ENCODE results near the gene TUBG1.
A peak's percentile ranks its signal among the peaks of the same experiment; 100 is the strongest.
"Not testable (repeated sequence)": the region's sequence is repeated elsewhere in the genome, so short reads cannot be mapped to it uniquely, and the experiment has no call there.

The TUBG1 gene

DNA sequence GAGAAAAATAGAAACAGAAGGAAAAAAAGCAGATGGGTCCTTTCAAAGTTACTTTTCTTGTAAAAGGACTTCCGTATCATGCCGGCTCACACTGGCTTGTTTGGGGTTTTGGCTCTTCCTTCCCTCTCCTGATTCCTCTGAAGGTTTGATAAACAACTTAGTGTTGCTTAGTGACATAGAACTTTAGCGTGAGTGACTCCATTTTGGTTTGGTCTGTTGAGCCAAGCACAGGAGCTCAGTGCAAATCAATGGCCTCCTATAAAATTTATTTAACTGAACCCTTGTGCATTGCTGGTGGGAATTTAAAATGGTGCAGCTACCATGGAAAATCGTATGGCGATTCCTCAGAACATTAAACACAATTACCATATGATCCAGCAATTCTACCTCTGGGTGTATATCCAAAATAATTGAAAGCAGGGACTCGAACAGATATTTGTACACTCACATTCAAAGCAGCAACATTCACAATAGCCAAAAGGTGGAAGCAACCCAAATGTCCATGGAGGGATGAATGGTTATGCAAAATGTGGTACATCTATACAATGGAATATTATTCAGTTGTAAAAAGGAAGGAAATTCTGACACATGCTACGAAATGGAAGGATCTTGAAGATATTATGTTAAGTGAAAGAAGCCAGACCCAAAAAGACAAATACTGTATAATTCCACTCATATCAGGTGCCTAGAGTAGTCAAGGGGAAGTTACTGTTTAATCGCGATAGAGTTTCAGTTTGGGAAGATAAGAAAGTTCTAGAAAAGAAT, 48.5 kb downstream of the TUBG1 start:
- H2AFZ ChIP-seq (ENCODE audit: low read length) = no peak overlapping the region
- H3K27ac ChIP-seq (ENCODE audit: low read length) = no peak overlapping the region; the same call in 1 of the 2 replicates
- H3K9ac ChIP-seq (ENCODE audit: low read length) = no peak overlapping the region
- H3K27me3 ChIP-seq (replicated peaks; ENCODE audit: insufficient read depth, low read length) = no peaks in the 10 kb centered on the region
- peaks cover 25% of the 10 kb centered on the region for H3F3A ChIP-seq (ENCODE audit: insufficient read depth, low read length)
- no peak for DNase-seq
- TF ChIP-seq EZH2phosphoT487 (IDR thresholded peaks at IDR 0.05; ENCODE audit: low read length) = no peak
- TF ChIP-seq, protein P1, sequence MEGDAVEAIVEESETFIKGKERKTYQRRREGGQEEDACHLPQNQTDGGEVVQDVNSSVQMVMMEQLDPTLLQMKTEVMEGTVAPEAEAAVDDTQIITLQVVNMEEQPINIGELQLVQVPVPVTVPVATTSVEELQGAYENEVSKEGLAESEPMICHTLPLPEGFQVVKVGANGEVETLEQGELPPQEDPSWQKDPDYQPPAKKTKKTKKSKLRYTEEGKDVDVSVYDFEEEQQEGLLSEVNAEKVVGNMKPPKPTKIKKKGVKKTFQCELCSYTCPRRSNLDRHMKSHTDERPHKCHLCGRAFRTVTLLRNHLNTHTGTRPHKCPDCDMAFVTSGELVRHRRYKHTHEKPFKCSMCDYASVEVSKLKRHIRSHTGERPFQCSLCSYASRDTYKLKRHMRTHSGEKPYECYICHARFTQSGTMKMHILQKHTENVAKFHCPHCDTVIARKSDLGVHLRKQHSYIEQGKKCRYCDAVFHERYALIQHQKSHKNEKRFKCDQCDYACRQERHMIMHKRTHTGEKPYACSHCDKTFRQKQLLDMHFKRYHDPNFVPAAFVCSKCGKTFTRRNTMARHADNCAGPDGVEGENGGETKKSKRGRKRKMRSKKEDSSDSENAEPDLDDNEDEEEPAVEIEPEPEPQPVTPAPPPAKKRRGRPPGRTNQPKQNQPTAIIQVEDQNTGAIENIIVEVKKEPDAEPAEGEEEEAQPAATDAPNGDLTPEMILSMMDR (IDR thresholded peaks at IDR 0.05; ENCODE audit: low read length) = no peak
- no peak for TF ChIP-seq EZH2 (optimal IDR thresholded peaks at IDR 0.05; ENCODE audit: low read depth, low read length)
- no peak overlapping the region for H3K4me2 ChIP-seq (ENCODE audit: low read depth, low read length)
- peaks cover 23% of the 10 kb centered on the region for H3K4me1 ChIP-seq (ENCODE audit: low read length)
- no peak overlapping the region for H3K4me3 ChIP-seq (ENCODE audit: low read length)
- H4K20me1 ChIP-seq (ENCODE audit: insufficient read depth, low read length) = no peaks in the 10 kb centered on the region
- H3K9me3 ChIP-seq (replicated peaks; ENCODE audit: insufficient read depth, low read length) = no peaks in the 10 kb centered on the region
- no peaks in the 10 kb centered on the region for H3K36me3 ChIP-seq (replicated peaks; ENCODE audit: insufficient read depth, low read length)
- H3K79me2 ChIP-seq (ENCODE audit: low read length) = peaks cover 11% of the 10 kb centered on the region
- no peaks in the 10 kb centered on the region for H3K9me2 ChIP-seq (replicated peaks; ENCODE audit: insufficient read depth, low read length)

DNA sequence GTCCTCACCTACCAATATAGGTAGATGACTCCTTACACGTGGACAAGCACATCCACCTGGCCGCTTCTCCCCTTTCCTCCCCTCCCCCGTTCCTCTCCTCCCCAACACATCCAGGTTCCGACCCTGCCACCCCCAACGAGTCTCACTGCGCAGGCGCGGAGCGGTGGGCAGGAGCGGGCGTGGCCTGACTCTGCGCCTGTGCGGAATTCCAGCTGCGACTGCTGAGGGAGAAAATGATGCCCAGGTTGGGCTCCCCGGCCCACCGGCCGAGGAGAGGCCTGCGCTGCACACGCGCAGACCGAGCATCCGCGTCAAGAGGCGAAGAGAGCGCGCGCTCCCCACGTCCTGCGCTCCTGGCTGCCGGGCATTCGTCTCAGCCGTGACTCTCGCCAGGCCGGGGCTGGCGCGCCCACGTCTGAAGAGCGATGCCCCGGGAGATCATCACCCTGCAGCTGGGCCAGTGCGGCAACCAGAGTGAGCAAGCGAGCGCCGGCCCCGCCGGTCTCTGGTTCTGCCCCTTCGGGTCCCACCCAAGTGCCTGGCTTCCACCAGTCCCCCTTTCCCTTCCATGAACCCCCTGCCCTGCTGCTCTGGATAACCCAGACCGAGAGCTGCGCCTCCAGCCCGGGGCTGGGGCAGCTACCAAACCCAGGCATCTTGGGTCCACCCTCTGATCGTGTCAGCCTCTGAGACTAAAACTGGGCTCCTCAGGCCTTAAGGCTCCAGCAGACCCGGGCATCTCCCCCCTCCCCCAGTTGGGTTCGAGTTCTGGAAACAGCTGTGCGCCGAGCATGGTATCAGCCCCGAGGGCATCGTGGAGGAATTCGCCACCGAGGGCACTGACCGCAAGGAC, 49.8 kb downstream of the TUBG1 start, which contains the start of gene TUBG2:
TSS of gene TUBG2 (plus strand) at position 206 of the 853 bp plus-strand sequence. CDS start at position 426, 220 bp downstream.
- H3K9me2 ChIP-seq (replicated peaks; ENCODE audit: insufficient read depth, low read length) = no peaks in the 10 kb centered on the region
- DNase-seq = peak; percentile 92
- peak within 1 kb of the TSS; percentile 77 for H3K27ac ChIP-seq (ENCODE audit: low read length)
- peak within 1 kb of the TSS; percentile 83 for H3K9ac ChIP-seq (ENCODE audit: low read length)
- TF ChIP-seq EZH2phosphoT487 (IDR thresholded peaks at IDR 0.05; ENCODE audit: low read length) = no peak
- TF ChIP-seq, protein P1 (IDR thresholded peaks at IDR 0.05; ENCODE audit: low read length) = no peak
- TF ChIP-seq EZH2 (optimal IDR thresholded peaks at IDR 0.05; ENCODE audit: low read depth, low read length) = no peak
- H3K36me3 ChIP-seq (replicated peaks; ENCODE audit: insufficient read depth, low read length) = no peaks in the 10 kb centered on the region
- peak within 1 kb of the TSS; percentile 94 for H3K4me2 ChIP-seq (ENCODE audit: low read depth, low read length)
- H4K20me1 ChIP-seq (ENCODE audit: insufficient read depth, low read length) = no peaks in the 10 kb centered on the region
- H2AFZ ChIP-seq (ENCODE audit: low read length) = peak within 1 kb of the TSS; percentile 51
- H3K79me2 ChIP-seq (ENCODE audit: low read length) = peaks cover 11% of the 10 kb centered on the region
- H3K4me1 ChIP-seq (ENCODE audit: low read length) = peaks cover 23% of the 10 kb centered on the region
- H3F3A ChIP-seq (ENCODE audit: insufficient read depth, low read length) = peaks cover 25% of the 10 kb centered on the region
- H3K4me3 ChIP-seq (ENCODE audit: low read length) = peak within 1 kb of the TSS; percentile 84
- no peaks in the 10 kb centered on the region for H3K9me3 ChIP-seq (replicated peaks; ENCODE audit: insufficient read depth, low read length)
- no peaks in the 10 kb centered on the region for H3K27me3 ChIP-seq (replicated peaks; ENCODE audit: insufficient read depth, low read length)

DNA sequence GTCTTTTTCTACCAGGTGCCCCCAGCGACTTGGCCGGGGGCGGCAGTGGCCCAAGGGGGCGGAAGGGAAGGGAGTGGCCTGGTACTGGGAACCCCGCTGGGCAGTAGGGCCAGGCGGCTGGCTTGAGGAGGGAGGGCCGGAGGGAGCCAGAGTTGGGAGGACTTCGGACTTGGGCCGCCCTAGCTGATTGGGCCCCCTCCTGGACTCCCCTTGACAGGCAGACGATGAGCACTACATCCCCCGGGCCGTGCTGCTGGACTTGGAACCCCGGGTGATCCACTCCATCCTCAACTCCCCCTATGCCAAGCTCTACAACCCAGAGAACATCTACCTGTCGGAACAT, 50.4 kb downstream of the TUBG1 start:
- H3K9ac ChIP-seq (ENCODE audit: low read length) = peak overlapping the region; percentile 83; the same call in 1 of the 2 replicates
- not testable (repeated sequence) for H3K9me3 ChIP-seq (replicated peaks; ENCODE audit: insufficient read depth, low read length)
- H3K4me2 ChIP-seq (ENCODE audit: low read depth, low read length) = peak overlapping the region; percentile 94

More for the DNA sequence above, 50.4 kb downstream of the TUBG1 start:
- H3K36me3 ChIP-seq (replicated peaks; ENCODE audit: insufficient read depth, low read length); H2AFZ ChIP-seq (ENCODE audit: low read length); H3K27me3 ChIP-seq (replicated peaks; ENCODE audit: insufficient read depth, low read length); DNase-seq; H4K20me1 ChIP-seq (ENCODE audit: insufficient read depth, low read length); H3K9me2 ChIP-seq (replicated peaks; ENCODE audit: insufficient read depth, low read length): not testable (repeated sequence)
- H3K4me3 ChIP-seq (ENCODE audit: low read length) = peak overlapping the region; percentile 84
- peaks cover 21% of the 10 kb centered on the region for H3F3A ChIP-seq (ENCODE audit: insufficient read depth, low read length)
- H3K79me2 ChIP-seq (ENCODE audit: low read length) = peaks cover 11% of the 10 kb centered on the region
- H3K27ac ChIP-seq (ENCODE audit: low read length) = peak overlapping the region; percentile 77; the same call in 1 of the 2 replicates
- peaks cover 23% of the 10 kb centered on the region for H3K4me1 ChIP-seq (ENCODE audit: low read length)

Data from MM.1S (cell line).